Subcutaneous preadipocyte (primary cell): ENCODE measurements around the gene RALY. TPM values are rescaled to one million over a fixed set of nuclear protein-coding genes. Genes with fewer than 3 reads are reported as not detected.

Experiments used
- small RNA-seq: library from RNA; depleted of rRNA; stranded (forward); fragments of <200 nt; gene quantifications from one replicate; pipeline ENCODE3, GENCODE V24; 2012
- total RNA-seq: library from RNA; depleted of rRNA; stranded (reverse); fragments of >200 nt; gene quantifications from 2 replicates; pipeline ENCODE4 v1.2.3, GENCODE V29; 2012

RALY gene
- 65.4 and 65.7 TPM in 2 replicates for total RNA-seq

DNA sequence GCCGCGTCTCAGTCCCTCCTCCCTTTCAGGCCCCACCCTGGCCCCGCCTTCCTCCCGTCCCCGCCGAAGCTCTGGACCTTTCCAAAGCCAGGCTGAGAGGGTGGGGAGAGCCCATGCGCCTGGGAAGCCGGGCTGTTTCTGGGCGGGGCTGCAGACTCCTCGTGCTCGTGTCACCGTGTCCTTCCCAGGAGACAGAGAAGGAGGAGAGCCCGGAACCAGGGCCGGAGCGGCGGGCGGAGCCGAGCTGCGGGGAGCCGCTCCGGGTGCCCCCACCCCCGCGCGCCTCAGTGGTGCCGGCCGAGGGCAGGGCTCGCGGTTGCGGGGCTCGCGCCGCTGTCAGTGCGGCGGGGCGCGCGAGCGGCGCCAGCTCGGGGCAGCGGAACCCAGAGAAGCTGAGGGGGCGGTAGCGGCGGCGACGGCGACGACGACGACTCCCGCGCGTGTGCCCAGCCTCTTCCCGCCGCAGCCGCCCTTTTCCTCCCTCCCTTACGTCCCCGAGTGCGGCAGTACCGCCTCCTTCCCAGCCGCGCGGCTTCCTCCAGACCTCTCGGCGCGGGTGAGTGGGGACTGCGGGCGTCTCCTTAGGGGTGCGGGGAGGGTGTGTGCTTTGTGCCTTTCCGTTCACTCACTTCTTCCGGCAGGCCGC, at the start of gene RALY:
Gene RALY, plus strand, starts transcription at position 336 of the 646 bp plus-strand sequence. CDS start 78,164 bp downstream, outside the sequence.

DNA sequence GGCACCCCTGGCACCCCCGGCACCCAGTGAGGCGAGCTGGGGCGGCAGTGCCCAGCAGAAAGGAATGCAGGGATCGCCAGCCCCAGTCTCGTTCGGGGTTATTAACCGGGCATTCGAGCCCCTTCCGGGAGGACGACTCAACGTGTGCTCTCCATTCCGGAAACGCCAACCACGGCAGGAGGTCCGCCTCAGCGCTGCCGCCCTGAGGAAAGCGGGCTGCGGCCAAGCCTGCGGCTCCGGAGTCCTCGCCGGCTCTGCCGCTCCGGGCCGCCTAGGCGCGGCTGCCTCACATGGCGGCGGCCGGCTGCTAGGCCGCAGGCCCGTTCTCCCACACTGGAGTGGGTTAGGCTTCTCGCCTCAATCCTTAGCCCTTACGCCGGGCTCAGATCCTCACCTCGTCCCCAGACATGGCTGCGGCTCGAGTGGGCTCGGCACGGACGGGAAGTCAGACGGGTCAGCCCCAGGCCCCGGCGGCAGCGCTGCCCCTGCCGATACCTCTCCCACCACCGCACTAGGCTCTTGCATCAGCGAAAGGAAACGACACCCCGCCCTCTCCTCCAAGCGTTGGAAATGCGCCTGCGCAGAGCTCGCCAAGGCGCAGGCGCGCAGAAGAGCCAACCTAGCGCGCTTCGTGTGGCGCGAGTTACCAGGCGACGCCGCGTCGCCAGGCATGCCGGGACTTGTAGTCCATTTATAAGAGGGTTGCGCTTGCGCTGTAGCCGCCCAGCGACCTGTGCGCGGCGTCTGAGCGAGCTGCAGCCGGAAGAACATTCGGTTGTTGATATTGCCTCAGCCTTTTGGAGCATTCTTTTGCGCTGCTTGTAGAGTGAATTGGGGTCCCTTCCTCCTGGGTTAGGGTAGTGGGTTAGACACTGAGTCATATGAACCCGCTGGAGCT, 118.2 kb downstream of the RALY start, which contains the start of gene EIF2S2:
Gene EIF2S2, minus strand, starts transcription at position 542 of the 898 bp plus-strand sequence. Its CDS starts 133 bp downstream, at position 409.

Small RNA genes within 50 kb of the gene (small RNA-seq; reads per million reads assigned to genes)
- gene MIR4755 = not detected

Other genes with a start within 250 kb of the RALY start
- gene CHMP4B, start 182.6 kb upstream of the RALY start, total RNA-seq = 20.9 and 29.8 TPM in 2 replicates
- 80.0 and 80.5 TPM in 2 replicates for gene EIF2S2, start 118.3 kb downstream of the RALY start, total RNA-seq
- not detected in 2 replicates for gene ASIP, start 247.5 kb downstream of the RALY start, total RNA-seq